Urinary bladder (tissue), 4 donors: ENCODE results near the gene RPL18A. TPM values are rescaled to one million over a fixed set of nuclear protein-coding genes. Genes with fewer than 3 reads are reported as not detected.

Source experiments
- DNase-seq: peaks from one replicate; pipeline ENCODE4 v3.0.0-alpha.2; 2015; ENCODE audit errors: extremely low spot score
- H3K27ac ChIP-seq: one replicate; pipeline ENCODE4 v1.5.1; 2013; ENCODE audit warnings: low read depth, mild to moderate bottlenecking, moderate library complexity
- H3K36me3 ChIP-seq: one replicate; pipeline ENCODE4 v1.6.1; 2013; ENCODE audit warnings: mild to moderate bottlenecking, moderate library complexity; ENCODE audit not compliant: insufficient read depth
- H3K4me1 ChIP-seq: one replicate; pipeline ENCODE4 v1.6.1; 2013; ENCODE audit warnings: mild to moderate bottlenecking, moderate library complexity; ENCODE audit not compliant: insufficient read depth
- H3K4me3 ChIP-seq: one replicate; pipeline ENCODE4 v1.5.1; 2013; ENCODE audit warnings: low read depth, low read length
- WGBS: extraction: QIAGEN DNeasy Blood & Tissue Kit; methylation state at CpG from one replicate; pipeline ENCODE4 v1.1.7; 2013; 5-methylcytosine and 5-hydroxymethylcytosine counted together
- polyA plus RNA-seq: library from polyadenylated mRNA; stranded (reverse); fragments of 200-250 nt; gene quantifications from one replicate; pipeline ENCODE4 v1.2.3, GENCODE V29; 2013
- total RNA-seq: library from RNA; depleted of rRNA; stranded (reverse); fragments of >200 nt; gene quantifications from one replicate; pipeline ENCODE4 v1.2.3, GENCODE V29; 2014
- donor health status: healthy with polysubstance abuse.
- donor health status: healthy.

Gene RPL18A
- 531 TPM for total RNA-seq
- 2,929 TPM for polyA plus RNA-seq

- Histone ChIP-seq H3K27ac (peak within 1 kb of the TSS; percentile 38), H3K4me3 (peak within 1 kb of the TSS; percentile 81), H3K4me1 (no peaks in the 10 kb centered on the region), H3K36me3 (peaks cover 6% of the 10 kb centered on the region)
- WGBS, result under 1% methylated on average over 80 of the region's 80 CpGs
- peak; percentile 99 for DNase-seq
Measured at GRCh38 chr19:17859533-17860330, at the start of gene RPL18A. Gene RPL18A, plus strand, starts transcription at chr19:17859910. Its CDS starts 47 bp downstream, at chr19:17859957.

GRCh38 chr19:17811103-17811502, 48.6 kb upstream of the RPL18A start:
- Histone ChIP-seq H3K4me1 (no peaks in the 10 kb centered on the region), H3K36me3 (no peaks in the 10 kb centered on the region), H3K4me3 (no peak overlapping the region), H3K27ac (no peak overlapping the region)
- no peak for DNase-seq
- WGBS, result 95% methylated on average over 2 of the region's 2 CpGs

- WGBS, result 88% methylated on average over 20 of the region's 20 CpGs
- Histone ChIP-seq H3K27ac (no peak overlapping the region), H3K4me1 (no peaks in the 10 kb centered on the region), H3K4me3 (no peak overlapping the region), H3K36me3 (no peaks in the 10 kb centered on the region)
- DNase-seq, result no peak
Measured at GRCh38 chr19:17811681-17812080, 48.0 kb upstream of the RPL18A start.

GRCh38 chr19:17812099-17812498, 47.6 kb upstream of the RPL18A start:
- WGBS, result 71% methylated on average over 5 of the region's 5 CpGs
- DNase-seq, result no peak
- Histone ChIP-seq H3K4me3 (no peak overlapping the region), H3K36me3 (no peaks in the 10 kb centered on the region), H3K27ac (no peak overlapping the region), H3K4me1 (no peaks in the 10 kb centered on the region)

GRCh38 chr19:17817668-17818363, 41.9 kb upstream of the RPL18A start:
- H3K36me3 ChIP-seq, result no peaks in the 10 kb centered on the region
- H3K4me1 ChIP-seq, result no peaks in the 10 kb centered on the region
- no peak for DNase-seq
- no peak overlapping the region for H3K27ac ChIP-seq
- H3K4me3 ChIP-seq, result no peak overlapping the region
- WGBS, result 78% methylated on average over 13 of the region's 13 CpGs

- no peak within 1 kb of the TSS for H3K27ac ChIP-seq
Measured at GRCh38 chr19:17821190-17821589, 38.5 kb upstream of the RPL18A start, which contains the start of gene INSL3. Gene INSL3, minus strand, starts transcription at chr19:17821519. Its CDS starts 13 bp downstream, at chr19:17821506.

GRCh38 chr19:17824339-17824738, 35.4 kb upstream of the RPL18A start:
- H3K4me1 ChIP-seq, result no peaks in the 10 kb centered on the region
- H3K27ac ChIP-seq, result no peak overlapping the region
- 31% methylated on average over 8 of the region's 8 CpGs for WGBS
- no peak overlapping the region for H3K4me3 ChIP-seq
- no peaks in the 10 kb centered on the region for H3K36me3 ChIP-seq
- no peak for DNase-seq

More at GRCh38 chr19:17821190-17821589, 38.5 kb upstream of the RPL18A start, which contains the start of gene INSL3:
- Histone ChIP-seq H3K4me1 (no peaks in the 10 kb centered on the region), H3K4me3 (no peak within 1 kb of the TSS), H3K36me3 (no peaks in the 10 kb centered on the region)
- WGBS, result 72% methylated on average over 34 of the region's 34 CpGs
- no peak for DNase-seq

- no peak overlapping the region for H3K27ac ChIP-seq
- H3K36me3 ChIP-seq, result no peaks in the 10 kb centered on the region
- H3K4me3 ChIP-seq, result no peak overlapping the region
- H3K4me1 ChIP-seq, result no peaks in the 10 kb centered on the region
- DNase-seq, result no peak
- WGBS, result 86% methylated on average over 13 of the region's 13 CpGs
Measured at GRCh38 chr19:17826508-17827056, 33.1 kb upstream of the RPL18A start.

- DNase-seq, result no peak
- 20% methylated on average over 29 of the region's 29 CpGs for WGBS
- H3K27ac ChIP-seq, result no peak overlapping the region
- no peak overlapping the region for H3K4me3 ChIP-seq
- no peaks in the 10 kb centered on the region for H3K4me1 ChIP-seq
- no peaks in the 10 kb centered on the region for H3K36me3 ChIP-seq
Measured at GRCh38 chr19:17829855-17830566, 29.7 kb upstream of the RPL18A start.

GRCh38 chr19:17830567-17831418, 28.9 kb upstream of the RPL18A start:
- 15% methylated on average over 50 of the region's 50 CpGs for WGBS
- peak; percentile 54 for DNase-seq
- no peak overlapping the region for H3K4me3 ChIP-seq
- H3K4me1 ChIP-seq, result no peaks in the 10 kb centered on the region
- no peak overlapping the region for H3K27ac ChIP-seq
- no peaks in the 10 kb centered on the region for H3K36me3 ChIP-seq

- H3K4me3 ChIP-seq, result no peak overlapping the region
- no peak for DNase-seq
Measured at GRCh38 chr19:17831419-17831888, 28.3 kb upstream of the RPL18A start.

GRCh38 chr19:17832443-17833208, 27.1 kb upstream of the RPL18A start:
- no peaks in the 10 kb centered on the region for H3K36me3 ChIP-seq
- 86% methylated on average over 17 of the region's 17 CpGs for WGBS

More at GRCh38 chr19:17831419-17831888, 28.3 kb upstream of the RPL18A start:
- WGBS, result 32% methylated on average over 25 of the region's 25 CpGs
- no peaks in the 10 kb centered on the region for H3K36me3 ChIP-seq
- H3K27ac ChIP-seq, result no peak overlapping the region
- H3K4me1 ChIP-seq, result no peaks in the 10 kb centered on the region

More at GRCh38 chr19:17832443-17833208, 27.1 kb upstream of the RPL18A start:
- Histone ChIP-seq H3K4me1 (no peaks in the 10 kb centered on the region), H3K4me3 (no peak overlapping the region), H3K27ac (no peak overlapping the region)
- no peak for DNase-seq
